ENCODE results near the gene NRXN2. TPM values are rescaled to one million over a fixed set of nuclear protein-coding genes. Genes with fewer than 3 reads are reported as not detected.

The NRXN2 gene
- total RNA-seq, 2 donors from 2014 or later, result 0.85 to 1.4 TPM

DNA sequence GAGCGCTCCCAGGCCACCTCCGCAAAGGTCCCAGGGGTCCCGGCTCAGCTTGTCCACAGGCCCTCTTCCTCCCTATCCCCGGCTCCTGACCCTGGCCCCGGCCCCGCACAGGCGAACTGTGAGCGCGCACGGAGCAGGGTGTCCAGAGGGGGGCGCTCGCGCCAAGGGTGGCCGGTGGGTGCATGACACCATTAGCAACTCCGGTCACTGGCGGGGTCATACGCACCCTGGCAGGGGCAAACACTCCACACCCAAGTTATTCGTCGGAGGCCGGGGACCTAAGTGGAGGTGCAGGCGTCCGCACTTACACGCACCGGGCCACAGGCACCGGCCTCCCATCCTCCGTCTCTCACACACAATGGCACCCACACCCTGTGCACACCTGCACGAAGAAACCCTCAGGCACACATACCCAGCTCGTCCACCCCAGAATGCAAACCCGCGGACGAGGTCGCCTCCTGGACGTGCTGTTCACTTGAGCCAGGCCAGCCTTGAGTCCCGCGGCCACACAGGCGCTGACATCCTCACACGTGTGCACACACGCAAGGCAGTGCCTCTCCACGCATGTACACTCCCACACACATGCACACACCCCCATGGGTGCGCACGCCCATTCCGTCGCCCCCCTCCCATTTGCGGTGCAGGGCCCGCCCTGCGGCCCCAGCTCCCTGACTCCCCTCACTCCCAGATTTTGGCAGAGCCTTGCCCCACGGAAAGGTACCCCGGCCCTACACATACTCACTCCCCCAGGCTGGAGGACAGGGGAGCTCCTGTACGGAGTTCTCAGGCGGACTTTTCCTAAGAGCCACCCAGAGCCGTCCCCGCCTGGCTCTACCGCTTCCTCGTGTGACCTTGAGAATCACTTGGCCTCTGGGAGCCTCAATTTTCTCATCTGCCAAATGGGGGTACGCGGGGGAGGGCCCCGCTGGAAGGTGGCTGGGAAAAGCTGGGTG lies 20.9 kb upstream of the NRXN2 start, which contains the start of gene RASGRP2:
Gene RASGRP2, minus strand, starts transcription at position 552 of the 953 bp plus-strand sequence. CDS start 1,276 bp downstream, outside the sequence.
- no peaks in the 10 kb centered on the region for H3K9me3 ChIP-seq
- H3K27ac ChIP-seq, result peak within 1 kb of the TSS; percentile 93 to 94
- H3K36me3 ChIP-seq, result no peaks in the 10 kb centered on the region
- DNase-seq (ENCODE audit: low spot score), result peak; percentile 81
- H3K4me1 ChIP-seq, result peaks cover 0 to 45% of the 10 kb centered on the region in 2 donors
- peak within 1 kb of the TSS; percentile 54 to 69 for H3K4me3 ChIP-seq
- H3K27me3 ChIP-seq, result no peaks in the 10 kb centered on the region
- TF ChIP-seq CTCF (IDR thresholded peaks at IDR 0.05), result peak; percentile 66 to 83

DNA sequence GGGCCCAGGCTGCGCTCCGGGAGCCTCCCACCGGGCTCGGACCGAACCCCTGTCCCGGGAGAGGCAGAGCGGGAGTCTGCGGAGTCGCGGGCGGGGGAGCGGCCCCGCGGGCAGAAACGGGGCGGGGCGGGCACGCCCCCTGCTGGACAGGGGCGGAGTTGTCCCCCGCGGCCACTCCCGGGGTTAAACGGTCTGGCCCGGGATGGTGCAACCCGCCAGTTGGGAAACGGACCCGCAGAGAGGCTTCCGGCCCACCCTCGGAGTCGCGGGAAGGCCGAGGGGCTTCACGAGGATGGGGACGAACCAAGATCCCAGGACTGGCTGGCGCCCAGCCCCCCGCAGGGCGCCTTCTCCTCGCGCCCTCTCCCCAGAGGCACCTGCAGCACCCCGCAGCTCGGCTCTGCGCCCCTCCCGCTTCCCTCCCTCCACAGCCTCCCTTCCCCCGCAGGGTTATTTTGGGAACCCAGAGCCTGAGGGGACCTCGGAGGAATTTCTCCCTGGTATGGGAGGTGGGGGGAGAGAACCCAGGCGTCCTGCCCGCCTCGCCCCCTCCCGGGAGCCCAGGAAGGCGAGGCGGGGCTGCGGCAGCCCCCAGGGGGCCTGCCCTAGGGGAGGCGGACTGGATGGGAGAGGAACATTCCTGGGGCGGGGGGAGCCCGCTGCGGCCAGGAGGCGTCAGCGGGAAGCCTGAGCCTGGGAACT lies 20.0 kb upstream of the NRXN2 start:
- H3K4me1 ChIP-seq, result peaks cover 0 to 45% of the 10 kb centered on the region in 2 donors
- no peaks in the 10 kb centered on the region for H3K9me3 ChIP-seq
- H3K36me3 ChIP-seq, result no peaks in the 10 kb centered on the region
- H3K4me3 ChIP-seq, result peak overlapping the region; percentile 54 to 69
- H3K27me3 ChIP-seq, result no peaks in the 10 kb centered on the region
- peak overlapping the region; percentile 93 to 94 for H3K27ac ChIP-seq
- peak; percentile 76 for DNase-seq (ENCODE audit: low spot score)
- peak; percentile 90 for TF ChIP-seq CTCF (IDR thresholded peaks at IDR 0.05)

GRCh38 chr11:64742087-64742888 lies 19.3 kb upstream of the NRXN2 start:
- Histone ChIP-seq H3K27ac (peak overlapping the region; percentile 93 to 94), H3K4me3 (peak overlapping the region; percentile 54 to 69), H3K9me3 (no peaks in the 10 kb centered on the region), H3K36me3 (no peaks in the 10 kb centered on the region), H3K27me3 (no peaks in the 10 kb centered on the region), H3K4me1 (peaks cover 0 to 45% of the 10 kb centered on the region in 2 donors)
- no peak for DNase-seq (ENCODE audit: low spot score)
- no peak for TF ChIP-seq CTCF (IDR thresholded peaks at IDR 0.05)

DNA sequence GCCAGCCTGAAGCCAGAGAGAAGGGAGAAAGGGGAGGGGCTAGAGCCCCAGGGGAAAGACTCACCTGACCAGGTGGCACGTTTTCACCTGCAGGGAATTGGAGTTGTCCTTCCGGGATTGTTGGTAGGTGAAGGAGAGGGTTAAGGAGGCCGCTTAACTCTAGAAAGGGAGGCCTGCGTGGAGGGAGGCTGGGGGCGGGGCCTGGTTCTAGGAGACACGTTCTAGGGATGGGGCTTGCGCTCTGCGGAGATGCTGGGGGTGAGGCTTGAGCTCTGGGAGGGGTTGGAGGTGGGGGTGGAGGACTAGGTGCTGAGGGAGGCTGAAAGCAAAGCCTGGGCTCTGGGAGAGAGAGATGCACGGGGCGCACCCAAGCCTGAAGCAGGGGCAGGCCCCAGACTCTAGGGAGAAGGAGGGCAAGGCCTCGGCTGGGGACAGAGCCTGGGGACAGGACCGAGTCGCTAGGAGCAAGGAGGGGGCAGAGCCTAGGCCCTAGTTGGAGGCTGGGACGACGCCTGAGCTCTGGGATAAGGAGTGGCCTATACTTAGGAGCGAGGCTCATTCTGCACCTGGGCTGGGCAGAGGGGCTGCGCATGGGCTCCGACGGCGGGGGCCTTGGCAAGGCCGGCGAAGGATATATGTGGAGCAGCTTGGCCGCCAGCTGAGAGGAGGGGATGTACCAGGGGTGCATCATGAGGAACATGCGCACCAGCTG lies 18.5 kb upstream of the NRXN2 start:
- Histone ChIP-seq H3K36me3 (no peaks in the 10 kb centered on the region), H3K27me3 (no peaks in the 10 kb centered on the region), H3K4me1 (peaks cover 0 to 44% of the 10 kb centered on the region in 2 donors), H3K27ac (peak overlapping the region; percentile 93 to 94), H3K4me3 (peak overlapping the region; percentile 54 to 69), H3K9me3 (no peaks in the 10 kb centered on the region)
- no peak for DNase-seq (ENCODE audit: low spot score)
- TF ChIP-seq CTCF (IDR thresholded peaks at IDR 0.05), result no peak

- no peak overlapping the region for H3K4me3 ChIP-seq
- H3K4me1 ChIP-seq, result peaks cover 0 to 29% of the 10 kb centered on the region in 2 donors
- H3K27me3 ChIP-seq, result no peaks in the 10 kb centered on the region
- no peak for DNase-seq (ENCODE audit: low spot score)
- no peak for TF ChIP-seq CTCF (IDR thresholded peaks at IDR 0.05)
- no peaks in the 10 kb centered on the region for H3K9me3 ChIP-seq
- no peak overlapping the region for H3K27ac ChIP-seq
- no peaks in the 10 kb centered on the region for H3K36me3 ChIP-seq
Measured at GRCh38 chr11:64739871-64740270, 16.9 kb upstream of the NRXN2 start.

Data from right atrium auricular region (tissue), 2 donors.